ENCODE results near the gene KLK10.

GRCh38 chr19:51063664-51064063 is 44.2 kb upstream of the KLK10 start:
- TF ChIP-seq CTCF (IDR thresholded peaks at IDR 0.05), result no peak
- TF ChIP-seq POLR2A (IDR thresholded peaks at IDR 0.05), result no peak
